Measurements from ENCODE around the gene RPL7L1.

GRCh38 chr6:42911171-42912021 lies 32.0 kb downstream of the RPL7L1 start:
- TF ChIP-seq ZNF274 (IDR thresholded peaks at IDR 0.05; ENCODE audit: low read depth, low read length) (no peak), SUZ12 (IDR thresholded peaks at IDR 0.05; ENCODE audit: extremely low read depth, insufficient read depth, insufficient read length) (no peak), YY1 (IDR thresholded peaks at IDR 0.05; ENCODE audit: insufficient read depth, insufficient read length) (no peak)
